ENCODE data around the gene COMMD9. TPM values are rescaled to one million over a fixed set of nuclear protein-coding genes. Genes with fewer than 3 reads are reported as not detected.

The COMMD9 gene
- total RNA-seq, 1 donor from 2014 or later, result 52.5 TPM

DNA sequence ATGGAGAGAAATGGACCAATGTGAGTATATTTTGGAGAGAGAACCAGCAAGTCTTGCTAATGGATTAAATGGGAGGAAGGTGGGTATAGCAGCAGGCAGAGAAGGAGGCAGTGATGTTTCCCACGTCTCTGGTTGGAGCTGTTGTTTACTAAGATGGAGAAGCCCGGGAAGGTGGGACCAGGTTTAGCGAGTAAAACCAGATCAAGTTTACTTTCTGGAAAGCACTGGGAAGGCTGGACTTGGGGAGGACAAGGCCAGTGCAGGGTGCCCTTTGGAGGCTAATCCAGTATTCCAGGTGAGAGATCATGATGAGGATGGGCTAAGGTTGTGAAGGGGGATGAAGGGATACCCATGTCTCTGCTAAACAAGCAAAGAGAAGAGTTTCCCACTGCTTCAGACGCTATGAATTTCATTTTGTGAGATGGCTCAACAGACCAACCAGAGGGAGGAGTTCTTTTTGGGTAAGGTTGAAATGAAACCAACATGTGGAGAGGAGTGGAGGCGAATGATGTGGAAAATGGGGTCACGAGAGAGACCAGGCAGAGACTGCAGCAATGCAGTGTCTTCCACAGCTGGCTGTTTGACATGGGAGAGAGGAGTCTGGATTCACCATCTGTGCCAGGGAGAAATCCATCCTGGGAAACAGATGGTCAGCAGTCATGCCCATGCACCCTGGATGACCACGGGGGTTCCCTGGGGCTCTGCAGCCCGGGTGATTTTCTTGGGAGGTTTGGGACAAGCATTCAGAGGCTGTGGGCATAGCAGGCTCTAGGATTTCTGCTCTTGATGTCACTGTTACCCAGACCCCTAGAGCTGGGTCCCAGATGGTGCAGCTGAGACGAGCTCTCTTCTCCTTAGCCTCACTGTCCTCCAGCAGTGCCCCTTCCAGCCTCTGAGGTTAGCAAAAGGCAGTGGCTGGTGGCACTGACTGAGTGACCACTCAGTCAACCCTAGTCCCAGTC, 24.9 kb downstream of the COMMD9 start:
- Mint-ChIP-seq H3K4me3 (ENCODE audit: unreplicated experiment) (no peak overlapping the region), H3K27ac (ENCODE audit: unreplicated experiment) (no peak overlapping the region), H3K27me3 (ENCODE audit: low read depth) (peaks cover 18% of the 10 kb centered on the region), H3K36me3 (ENCODE audit: low read depth) (no peaks in the 10 kb centered on the region), H3K9me3 (ENCODE audit: low read depth) (no peaks in the 10 kb centered on the region), H3K4me1 (ENCODE audit: low read depth) (no peaks in the 10 kb centered on the region)
- TF ChIP-seq CTCF (IDR thresholded peaks at IDR 0.05), result no peak
- no peak for DNase-seq (ENCODE audit: low spot score)

GRCh38 chr11:36261094-36261493, 28.1 kb downstream of the COMMD9 start:
- Mint-ChIP-seq H3K9me3 (ENCODE audit: low read depth) (no peaks in the 10 kb centered on the region), H3K4me1 (ENCODE audit: low read depth) (peaks cover 2% of the 10 kb centered on the region), H3K36me3 (ENCODE audit: low read depth) (no peaks in the 10 kb centered on the region), H3K27me3 (ENCODE audit: low read depth) (peaks cover 24% of the 10 kb centered on the region), H3K27ac (ENCODE audit: unreplicated experiment) (no peak overlapping the region), H3K4me3 (ENCODE audit: unreplicated experiment) (no peak overlapping the region)
- DNase-seq (ENCODE audit: low spot score), result no peak
- TF ChIP-seq CTCF (IDR thresholded peaks at IDR 0.05), result no peak

DNA sequence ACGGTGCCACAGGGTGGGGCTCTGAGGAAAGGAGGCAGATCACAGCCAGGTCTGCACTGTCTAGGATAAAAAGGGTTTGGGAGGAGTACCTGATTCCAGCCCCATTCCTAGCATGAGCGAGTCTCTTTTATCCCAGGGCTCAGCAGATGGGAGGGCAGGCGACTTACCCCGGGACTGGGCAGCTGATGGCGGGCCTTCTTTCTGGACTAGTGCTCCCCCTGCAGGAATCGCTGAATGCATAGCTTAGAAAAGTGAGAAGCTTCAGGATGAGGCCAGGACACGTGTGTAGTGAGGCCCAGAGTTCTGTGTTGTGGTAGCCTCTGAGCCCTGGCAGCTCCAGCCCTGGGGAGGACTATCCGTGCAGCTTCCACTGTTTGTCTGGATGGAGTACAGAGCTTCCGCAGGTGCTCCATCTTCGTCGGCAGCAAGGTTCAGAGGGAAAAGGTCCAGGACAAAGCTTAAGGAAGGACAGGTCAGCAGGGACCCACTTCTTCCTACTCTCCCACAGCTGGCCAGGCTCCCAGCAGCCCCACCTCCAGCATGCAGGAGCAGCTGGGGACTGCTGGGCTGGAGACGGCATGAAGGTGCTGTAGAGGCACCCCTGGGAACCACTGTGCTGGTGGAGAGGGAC, 30.4 kb downstream of the COMMD9 start:
- TF ChIP-seq CTCF (IDR thresholded peaks at IDR 0.05), result peak; percentile 91
- H3K36me3 Mint-ChIP-seq (ENCODE audit: low read depth), result no peaks in the 10 kb centered on the region
- H3K27me3 Mint-ChIP-seq (ENCODE audit: low read depth), result peaks cover 20% of the 10 kb centered on the region
- H3K4me1 Mint-ChIP-seq (ENCODE audit: low read depth), result peaks cover 9% of the 10 kb centered on the region
- DNase-seq (ENCODE audit: low spot score), result no peak
- H3K27ac Mint-ChIP-seq (ENCODE audit: unreplicated experiment), result no peak overlapping the region
- H3K9me3 Mint-ChIP-seq (ENCODE audit: low read depth), result peaks cover 4% of the 10 kb centered on the region
- no peak overlapping the region for H3K4me3 Mint-ChIP-seq (ENCODE audit: unreplicated experiment)

GRCh38 chr11:36257351-36257750, 31.9 kb downstream of the COMMD9 start:
- H3K9me3 Mint-ChIP-seq (ENCODE audit: low read depth), result peaks cover 4% of the 10 kb centered on the region
- H3K4me3 Mint-ChIP-seq (ENCODE audit: unreplicated experiment), result no peak overlapping the region
- no peak for DNase-seq (ENCODE audit: low spot score)
- H3K27ac Mint-ChIP-seq (ENCODE audit: unreplicated experiment), result no peak overlapping the region
- no peak for TF ChIP-seq CTCF (IDR thresholded peaks at IDR 0.05)
- H3K36me3 Mint-ChIP-seq (ENCODE audit: low read depth), result no peaks in the 10 kb centered on the region
- H3K4me1 Mint-ChIP-seq (ENCODE audit: low read depth), result peaks cover 9% of the 10 kb centered on the region
- H3K27me3 Mint-ChIP-seq (ENCODE audit: low read depth), result peaks cover 15% of the 10 kb centered on the region

DNA sequence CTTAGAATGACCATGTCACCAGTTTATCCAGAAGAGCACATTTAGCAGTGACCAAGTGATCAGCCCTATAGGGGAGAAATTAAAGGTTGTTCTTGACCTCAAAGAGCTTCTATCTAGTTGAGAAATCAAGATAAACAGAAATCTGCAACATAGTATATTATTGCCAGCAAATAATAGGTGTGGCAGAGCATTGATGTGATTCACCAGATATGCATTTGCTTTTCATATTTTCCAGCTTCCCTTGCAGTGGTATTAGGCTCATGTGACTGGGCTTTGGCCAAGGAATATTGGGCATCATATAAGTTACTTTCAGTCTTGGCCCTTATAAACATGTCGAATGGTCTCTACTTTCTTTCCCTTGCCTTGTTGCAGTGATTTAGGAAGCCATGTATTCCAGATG, 34.5 kb downstream of the COMMD9 start:
- TF ChIP-seq CTCF (IDR thresholded peaks at IDR 0.05), result no peak
- Mint-ChIP-seq H3K4me3 (ENCODE audit: unreplicated experiment) (no peak overlapping the region), H3K9me3 (ENCODE audit: low read depth) (peaks cover 15% of the 10 kb centered on the region), H3K4me1 (ENCODE audit: low read depth) (peaks cover 9% of the 10 kb centered on the region), H3K36me3 (ENCODE audit: low read depth) (no peaks in the 10 kb centered on the region), H3K27me3 (ENCODE audit: low read depth) (peaks cover 6% of the 10 kb centered on the region), H3K27ac (ENCODE audit: unreplicated experiment) (no peak overlapping the region)
- no peak for DNase-seq (ENCODE audit: low spot score)

All from chondrocyte (in vitro differentiated cells).